PFSK-1 (cell line): Measurements from ENCODE around the gene THRB.

Experiments used
- FOXP2 ChIP-seq: optimal IDR thresholded peaks from 2 replicates; pipeline ENCODE3; 2011; ENCODE audit warnings: borderline replicate concordance, control low read depth, inconsistent platforms; ENCODE audit not compliant: insufficient read depth; ENCODE audit errors: extremely low read length, extremely low read depth
- POLR2AphosphoS5 ChIP-seq: IDR thresholded peaks from 2 replicates; pipeline ENCODE4 v1.6.1; 2012; ENCODE audit warnings: low read depth, mild to moderate bottlenecking, control low read depth, low read length, moderate library complexity
- SIN3A ChIP-seq: IDR thresholded peaks from 2 replicates; pipeline ENCODE4 v1.6.1; 2012; ENCODE audit warnings: mild to moderate bottlenecking, low read length, moderate library complexity, borderline replicate concordance; ENCODE audit not compliant: insufficient read depth
- TAF1 ChIP-seq: IDR thresholded peaks from 2 replicates; pipeline ENCODE4 v1.6.1; 2012; ENCODE audit warnings: low read length, control low read depth, borderline replicate concordance; ENCODE audit not compliant: insufficient read depth
- TF ChIP-seq, protein P1 (sequence below), 2 experiments: IDR thresholded peaks; 2 replicates each; pipeline versions ENCODE4 v1.6.1 to v1.8.0; 2011 to 2012; ENCODE audit warnings: low read depth in 2 of 2, low read length in 2 of 2, control low read depth in 1 of 2, inconsistent platforms in 1 of 2, mild to moderate bottlenecking in 1 of 2, moderate library complexity in 1 of 2; ENCODE audit not compliant: insufficient read depth in 1 of 2

Gene THRB

GRCh38 chr3:24440760-24441464, 53.7 kb downstream of the THRB start:
- TF ChIP-seq TAF1 (no peak), SIN3A (no peak), POLR2AphosphoS5 (no peak), FOXP2 (no peak)
- TF ChIP-seq, protein P1, sequence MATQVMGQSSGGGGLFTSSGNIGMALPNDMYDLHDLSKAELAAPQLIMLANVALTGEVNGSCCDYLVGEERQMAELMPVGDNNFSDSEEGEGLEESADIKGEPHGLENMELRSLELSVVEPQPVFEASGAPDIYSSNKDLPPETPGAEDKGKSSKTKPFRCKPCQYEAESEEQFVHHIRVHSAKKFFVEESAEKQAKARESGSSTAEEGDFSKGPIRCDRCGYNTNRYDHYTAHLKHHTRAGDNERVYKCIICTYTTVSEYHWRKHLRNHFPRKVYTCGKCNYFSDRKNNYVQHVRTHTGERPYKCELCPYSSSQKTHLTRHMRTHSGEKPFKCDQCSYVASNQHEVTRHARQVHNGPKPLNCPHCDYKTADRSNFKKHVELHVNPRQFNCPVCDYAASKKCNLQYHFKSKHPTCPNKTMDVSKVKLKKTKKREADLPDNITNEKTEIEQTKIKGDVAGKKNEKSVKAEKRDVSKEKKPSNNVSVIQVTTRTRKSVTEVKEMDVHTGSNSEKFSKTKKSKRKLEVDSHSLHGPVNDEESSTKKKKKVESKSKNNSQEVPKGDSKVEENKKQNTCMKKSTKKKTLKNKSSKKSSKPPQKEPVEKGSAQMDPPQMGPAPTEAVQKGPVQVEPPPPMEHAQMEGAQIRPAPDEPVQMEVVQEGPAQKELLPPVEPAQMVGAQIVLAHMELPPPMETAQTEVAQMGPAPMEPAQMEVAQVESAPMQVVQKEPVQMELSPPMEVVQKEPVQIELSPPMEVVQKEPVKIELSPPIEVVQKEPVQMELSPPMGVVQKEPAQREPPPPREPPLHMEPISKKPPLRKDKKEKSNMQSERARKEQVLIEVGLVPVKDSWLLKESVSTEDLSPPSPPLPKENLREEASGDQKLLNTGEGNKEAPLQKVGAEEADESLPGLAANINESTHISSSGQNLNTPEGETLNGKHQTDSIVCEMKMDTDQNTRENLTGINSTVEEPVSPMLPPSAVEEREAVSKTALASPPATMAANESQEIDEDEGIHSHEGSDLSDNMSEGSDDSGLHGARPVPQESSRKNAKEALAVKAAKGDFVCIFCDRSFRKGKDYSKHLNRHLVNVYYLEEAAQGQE (IDR thresholded peaks at IDR 0.05; ENCODE audit: insufficient read depth in 1 of 2, low read depth in 2 of 2, low read length in 2 of 2): no peak

- TF ChIP-seq TAF1 (no peak), SIN3A (no peak), FOXP2 (no peak), POLR2AphosphoS5 (no peak)
- TF ChIP-seq, protein P1 (IDR thresholded peaks at IDR 0.05; ENCODE audit: insufficient read depth in 1 of 2, low read depth in 2 of 2, low read length in 2 of 2): no peak
These were observed 55.6 kb downstream of the THRB start for GRCh38 chr3:24439021-24439420.

- no peak for TF ChIP-seq TAF1
- no peak for TF ChIP-seq SIN3A
- TF ChIP-seq, protein P1 (IDR thresholded peaks at IDR 0.05; ENCODE audit: insufficient read depth in 1 of 2, low read depth in 2 of 2, low read length in 2 of 2): no peak
- TF ChIP-seq FOXP2: no peak
- TF ChIP-seq POLR2AphosphoS5: no peak
These were observed 57.3 kb downstream of the THRB start for GRCh38 chr3:24437326-24437725.

DNA sequence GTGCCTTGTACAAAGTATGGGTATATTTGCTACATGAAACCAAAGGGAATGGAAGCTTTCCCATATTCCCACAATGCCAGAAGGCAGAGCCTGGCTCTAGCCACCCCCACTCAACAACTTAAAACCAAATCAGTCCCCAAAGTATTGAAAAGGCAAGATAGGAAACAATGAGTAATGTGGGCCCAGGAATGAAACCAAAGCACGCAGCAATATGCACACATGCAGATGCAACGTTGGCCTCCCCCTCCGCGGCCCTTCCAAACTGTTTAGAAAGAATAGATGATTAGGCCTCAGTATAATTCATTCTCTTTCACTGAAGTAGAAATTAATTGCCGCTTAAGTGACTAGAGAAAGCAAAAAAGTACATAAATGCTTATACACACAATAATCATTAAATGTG, 59.1 kb downstream of the THRB start:
- TF ChIP-seq TAF1 (no peak), POLR2AphosphoS5 (no peak), FOXP2 (no peak), SIN3A (no peak)
- TF ChIP-seq, protein P1 (IDR thresholded peaks at IDR 0.05; ENCODE audit: insufficient read depth in 1 of 2, low read depth in 2 of 2, low read length in 2 of 2): no peak

DNA sequence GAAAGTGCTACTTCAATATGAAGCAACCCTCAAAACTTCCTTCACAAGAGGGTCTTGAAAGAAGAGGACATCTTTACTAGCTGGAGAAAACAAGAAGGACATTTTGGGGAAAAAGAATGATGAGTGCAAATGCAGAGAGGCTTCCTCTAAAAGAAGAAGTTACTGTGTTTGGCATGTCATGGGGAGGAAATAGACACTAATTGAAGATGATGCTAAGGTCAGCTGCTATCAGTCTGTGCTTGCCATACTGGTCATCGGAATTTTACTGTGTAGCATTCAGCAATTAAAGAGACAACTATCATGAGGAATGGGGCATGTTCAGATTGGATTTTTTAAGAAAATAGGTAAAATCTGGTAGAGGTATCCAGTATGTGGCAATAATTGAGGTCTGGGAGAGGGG, 60.0 kb downstream of the THRB start:
- TF ChIP-seq FOXP2 (no peak), TAF1 (no peak), SIN3A (no peak), POLR2AphosphoS5 (no peak)
- TF ChIP-seq, protein P1 (IDR thresholded peaks at IDR 0.05; ENCODE audit: insufficient read depth in 1 of 2, low read depth in 2 of 2, low read length in 2 of 2): no peak
